ENCODE results near the gene MAMSTR. TPM values are rescaled to one million over a fixed set of nuclear protein-coding genes. Genes with fewer than 3 reads are reported as not detected.
"Not testable (repeated sequence)": the region's sequence is repeated elsewhere in the genome, so short reads cannot be mapped to it uniquely, and the experiment has no call there.

Gene MAMSTR, protein sequence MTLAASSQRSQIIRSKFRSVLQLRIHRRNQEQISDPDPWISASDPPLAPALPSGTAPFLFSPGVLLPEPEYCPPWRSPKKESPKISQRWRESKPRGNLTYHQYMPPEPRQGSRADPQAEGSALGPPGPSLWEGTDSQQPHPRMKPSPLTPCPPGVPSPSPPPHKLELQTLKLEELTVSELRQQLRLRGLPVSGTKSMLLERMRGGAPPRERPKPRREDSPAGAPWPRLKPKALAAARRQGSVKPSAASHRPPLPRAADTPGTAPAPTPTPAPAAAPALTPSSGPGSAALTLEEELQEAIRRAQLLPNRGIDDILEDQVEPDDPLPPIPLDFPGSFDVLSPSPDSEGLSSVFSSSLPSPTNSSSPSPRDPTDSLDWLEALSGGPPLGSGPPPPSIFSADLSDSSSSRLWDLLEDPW
- polyA plus RNA-seq, result 1 to 10 TPM in 2 of 4 donors, under 1 TPM in 1, not detected in 1; 0.89 to 7.7 (median 1.1) TPM
- long read RNA-seq, donor 1, result 0 reads
- long read RNA-seq, donor 2, result 0 reads
- long read RNA-seq, donor 3, result 0 reads
- long read RNA-seq, donor 4, result 0 reads
- long read RNA-seq, donor 5, result 0 reads
- long read RNA-seq, donor 6, result 0 reads
- long read RNA-seq, donor 7, result 0 reads
- long read RNA-seq, donor 8, result 0 reads
- long read RNA-seq, donor 9, result 0 reads
- long read RNA-seq, donor 10, partial matches to known transcripts, result 0 of 1 reads
- long read RNA-seq, donor 10, other reads (novel, unspliced or antisense), result 0 of 1 reads

DNA sequence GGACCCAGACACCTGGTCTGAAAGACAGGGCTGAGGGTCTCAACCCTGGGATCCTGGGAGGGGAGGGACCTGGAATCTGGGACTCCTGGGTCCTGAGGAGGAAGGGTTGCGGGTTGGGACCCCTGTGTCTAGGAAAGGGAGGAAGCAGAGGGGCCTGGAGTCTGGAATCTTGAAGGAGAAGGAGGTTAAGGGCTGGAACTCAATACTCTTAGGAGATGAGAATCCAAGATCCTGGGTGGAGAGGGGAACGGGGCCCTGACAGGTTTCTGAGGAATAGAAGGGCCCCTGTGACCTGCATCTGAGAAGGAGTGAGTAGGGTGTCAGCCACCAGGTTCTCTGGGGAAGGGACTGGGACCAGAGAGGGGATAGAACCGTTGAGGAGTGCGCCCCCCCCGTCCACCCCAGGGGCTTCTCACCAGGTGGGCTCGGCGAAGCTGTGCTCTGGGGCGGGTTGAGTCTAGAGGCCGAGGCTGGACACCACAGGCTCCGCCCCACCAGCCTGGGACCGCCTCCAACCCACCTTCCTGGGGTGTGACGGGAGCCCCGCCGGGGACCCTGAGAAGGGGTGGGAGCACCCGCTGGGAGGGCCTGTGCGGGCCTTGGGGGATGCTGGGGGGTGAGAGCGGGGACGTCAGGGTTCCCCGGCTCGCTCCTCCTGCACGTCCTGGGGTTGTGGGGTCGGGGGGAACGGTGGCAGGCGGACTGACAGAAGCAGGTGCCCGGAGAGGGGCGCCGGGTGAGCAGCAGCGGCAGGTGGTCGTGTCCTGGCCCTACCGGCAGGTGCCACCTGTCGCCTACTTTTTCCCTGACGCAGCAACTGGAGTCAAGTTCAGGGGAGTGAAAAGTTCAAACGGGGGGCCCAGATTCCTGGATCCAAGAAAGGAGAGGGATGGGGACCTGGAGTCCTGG lies at the start of gene MAMSTR:
TSS of gene MAMSTR (minus strand) at position 463 of the 909 bp plus-strand sequence. CDS start 694 bp downstream, outside the sequence.
- FAIRE-seq (no peak), DNase-seq (peak in 1 of 2 donors; percentile 54)
- H3K36me3 ChIP-seq (ENCODE audit: control insufficient read depth in 3 of 3, insufficient read depth in 2 of 3, low read depth in 1 of 3, low read length in 3 of 3), result peaks cover 0 to 12% (median 0%) of the 10 kb centered on the region in 3 donors
- H3K27me3 ChIP-seq (ENCODE audit: control insufficient read depth in 3 of 3, insufficient read depth in 3 of 3, low read length in 3 of 3), result no peaks in the 10 kb centered on the region
- no peaks in the 10 kb centered on the region for H3K9me3 ChIP-seq (ENCODE audit: control insufficient read depth in 2 of 2, insufficient read depth in 1 of 2, low read depth in 1 of 2, low read length in 1 of 2)
- peaks cover 0 to 47% (median 8%) of the 10 kb centered on the region in 3 donors for H3K4me1 ChIP-seq (ENCODE audit: control insufficient read depth in 3 of 3, insufficient read depth in 2 of 3, low read depth in 1 of 3, low read length in 2 of 3)
- peak within 1 kb of the TSS in 1 of 3 donors; percentile 56 for H3K4me3 ChIP-seq (ENCODE audit: low read depth in 1 of 3, low read length in 3 of 3)
- peak within 1 kb of the TSS in 2 of 3 donors; percentile 84 to 86 for H3K27ac ChIP-seq (ENCODE audit: low read depth in 1 of 3, low read length in 2 of 3)
- WGBS, 3 donors, result 60 to 72% (median 66%) methylated on average over 30 to 33 of the region's 33 CpGs

DNA sequence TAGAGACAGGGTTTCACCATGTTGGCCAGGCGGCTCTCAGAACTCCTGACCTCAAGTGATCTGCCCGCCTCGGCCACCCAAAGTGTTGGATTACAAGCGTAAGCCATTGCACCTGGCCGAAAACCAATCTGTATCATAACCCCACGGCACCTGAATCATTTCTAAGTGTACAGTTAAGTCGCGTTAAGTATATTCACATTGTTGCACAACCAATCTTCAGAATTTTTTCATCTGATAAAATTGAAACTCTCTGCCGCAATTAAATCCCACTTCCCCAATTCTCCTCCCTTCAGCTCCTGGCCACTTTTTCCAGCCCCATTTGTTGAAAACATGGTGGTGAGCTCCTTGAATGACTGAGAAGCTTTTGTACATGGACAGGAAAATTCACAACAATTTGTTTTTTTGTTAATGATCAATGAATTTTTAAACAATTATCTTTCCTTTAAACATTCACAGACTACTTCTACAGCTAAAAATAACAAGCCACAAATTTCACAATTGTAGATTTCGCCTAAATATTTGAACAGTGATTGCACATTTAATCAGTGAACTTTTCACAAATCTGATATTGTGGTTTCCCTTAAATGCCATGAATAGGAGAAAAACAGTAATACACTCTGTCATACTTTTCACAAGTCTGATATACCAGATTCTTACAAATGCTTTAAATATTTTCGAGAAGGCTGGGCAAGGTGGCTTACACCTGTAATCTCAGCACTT lies 49.6 kb upstream of the MAMSTR start:
- H3K27ac ChIP-seq (ENCODE audit: low read depth in 1 of 3, low read length in 2 of 3), result no peak overlapping the region
- WGBS, 3 donors, result 80 to 88% (median 87%) methylated on average over 11 of the region's 11 CpGs
- H3K27me3 ChIP-seq (ENCODE audit: control insufficient read depth in 3 of 3, insufficient read depth in 3 of 3, low read length in 3 of 3), result no peaks in the 10 kb centered on the region
- H3K9me3 ChIP-seq (ENCODE audit: control insufficient read depth in 2 of 2, insufficient read depth in 1 of 2, low read depth in 1 of 2, low read length in 1 of 2), result no peaks in the 10 kb centered on the region
- H3K4me1 ChIP-seq (ENCODE audit: control insufficient read depth in 3 of 3, insufficient read depth in 2 of 3, low read depth in 1 of 3, low read length in 2 of 3), result no peaks in the 10 kb centered on the region
- no peak for FAIRE-seq
- DNase-seq, result no peak
- no peak overlapping the region for H3K4me3 ChIP-seq (ENCODE audit: low read depth in 1 of 3, low read length in 3 of 3)
- no peaks in the 10 kb centered on the region for H3K36me3 ChIP-seq (ENCODE audit: control insufficient read depth in 3 of 3, insufficient read depth in 2 of 3, low read depth in 1 of 3, low read length in 3 of 3)

DNA sequence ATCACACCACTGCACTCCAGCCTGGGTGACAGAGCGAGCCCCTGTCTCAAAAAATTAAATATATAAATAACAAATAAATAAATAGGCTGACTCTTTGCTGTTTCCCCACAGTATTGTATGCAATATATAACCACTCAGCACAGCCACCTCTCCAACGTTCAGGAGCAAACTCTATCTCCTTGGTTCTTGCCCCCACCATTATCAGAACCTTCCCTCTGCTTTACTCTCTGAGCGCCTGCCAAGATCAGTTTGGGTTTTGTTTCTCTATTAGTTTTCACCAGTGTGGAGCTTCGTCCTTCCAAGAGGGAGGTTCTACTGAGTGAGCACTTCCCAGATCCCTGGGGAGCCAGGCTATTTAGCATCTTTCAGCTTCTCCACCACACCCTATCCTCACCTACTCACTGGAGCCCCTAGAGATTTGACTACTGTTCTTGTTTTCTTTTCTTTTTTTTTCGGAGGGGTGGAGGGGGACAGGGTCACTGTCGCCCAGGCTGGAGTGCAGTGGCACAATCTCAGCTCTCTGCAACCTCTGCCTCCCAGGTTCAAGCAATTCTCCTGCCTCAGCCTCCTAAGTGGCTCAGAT lies 48.7 kb upstream of the MAMSTR start:
- not testable (repeated sequence) for H3K27me3 ChIP-seq (ENCODE audit: control insufficient read depth in 3 of 3, insufficient read depth in 3 of 3, low read length in 3 of 3); DNase-seq

DNA sequence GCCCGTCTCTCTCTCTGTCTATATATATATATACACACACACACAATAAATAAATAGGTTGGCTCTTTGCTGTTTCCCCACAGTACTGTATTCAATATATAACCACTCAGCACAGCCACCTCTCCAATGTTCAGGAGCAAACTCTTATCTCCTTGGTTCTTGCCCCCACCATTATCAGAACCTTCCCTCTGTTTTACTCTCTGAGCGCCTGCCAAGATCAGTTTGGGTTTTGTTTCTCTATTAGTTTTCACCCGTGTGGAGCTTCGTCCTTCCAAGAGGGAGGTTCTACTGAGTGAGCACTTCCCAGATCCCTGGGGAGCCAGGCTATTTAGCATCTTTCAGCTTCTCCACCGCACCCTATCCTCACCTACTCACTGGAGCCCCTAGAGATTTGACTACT lies 46.3 kb upstream of the MAMSTR start:
- not testable (repeated sequence) for DNase-seq; H3K36me3 ChIP-seq (ENCODE audit: control insufficient read depth in 3 of 3, insufficient read depth in 2 of 3, low read depth in 1 of 3, low read length in 3 of 3); H3K4me3 ChIP-seq (ENCODE audit: low read depth in 1 of 3, low read length in 3 of 3); H3K27me3 ChIP-seq (ENCODE audit: control insufficient read depth in 3 of 3, insufficient read depth in 3 of 3, low read length in 3 of 3); H3K27ac ChIP-seq (ENCODE audit: low read depth in 1 of 3, low read length in 2 of 3); FAIRE-seq; H3K4me1 ChIP-seq (ENCODE audit: control insufficient read depth in 3 of 3, insufficient read depth in 2 of 3, low read depth in 1 of 3, low read length in 2 of 3); H3K9me3 ChIP-seq (ENCODE audit: control insufficient read depth in 2 of 2, insufficient read depth in 1 of 2, low read depth in 1 of 2, low read length in 1 of 2)
- WGBS, 3 donors, result 11 to 32% (median 30%) methylated on average over 4 to 5 of the region's 5 CpGs

More for the DNA sequence above, 48.7 kb upstream of the MAMSTR start:
- not testable (repeated sequence) for H3K27ac ChIP-seq (ENCODE audit: low read depth in 1 of 3, low read length in 2 of 3); H3K36me3 ChIP-seq (ENCODE audit: control insufficient read depth in 3 of 3, insufficient read depth in 2 of 3, low read depth in 1 of 3, low read length in 3 of 3); H3K4me1 ChIP-seq (ENCODE audit: control insufficient read depth in 3 of 3, insufficient read depth in 2 of 3, low read depth in 1 of 3, low read length in 2 of 3); H3K9me3 ChIP-seq (ENCODE audit: control insufficient read depth in 2 of 2, insufficient read depth in 1 of 2, low read depth in 1 of 2, low read length in 1 of 2); H3K4me3 ChIP-seq (ENCODE audit: low read depth in 1 of 3, low read length in 3 of 3); FAIRE-seq
- 43 to 49% (median 44%) methylated on average over 6 of the region's 6 CpGs for WGBS, 3 donors

DNA sequence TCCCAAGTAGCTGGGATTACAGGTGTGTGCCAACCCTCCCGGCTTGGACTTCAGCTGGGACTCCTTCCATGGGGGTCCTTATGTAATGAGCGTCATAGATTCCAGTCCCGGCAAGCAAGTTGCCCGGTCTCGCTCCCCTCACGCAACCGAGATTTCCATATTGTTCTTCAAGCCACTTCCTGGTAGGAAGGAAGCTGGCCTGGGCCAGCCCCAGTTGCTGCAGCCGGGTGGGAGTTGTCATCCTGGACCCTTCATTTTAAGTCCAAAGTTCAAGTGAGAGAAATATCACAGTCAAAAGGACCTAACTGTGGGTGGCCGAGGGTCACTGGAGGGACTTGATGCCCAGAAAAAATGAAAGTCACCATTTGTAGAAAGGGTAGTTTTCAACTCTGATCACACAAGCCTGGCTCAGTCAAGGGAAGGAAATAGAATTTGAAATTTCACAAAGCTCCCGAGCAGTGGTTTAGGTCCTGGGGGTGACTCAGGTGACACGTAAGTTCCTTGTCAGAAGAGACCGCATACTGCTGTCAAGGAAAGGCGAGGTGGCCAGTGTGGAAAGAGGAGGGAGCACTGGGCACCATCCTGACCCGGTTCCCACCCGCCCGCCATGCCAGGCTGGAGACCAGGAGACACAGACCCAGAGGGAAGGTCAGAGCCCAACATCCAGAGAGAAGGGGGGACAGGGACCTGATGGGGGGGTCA lies 41.1 kb upstream of the MAMSTR start:
- no peaks in the 10 kb centered on the region for H3K36me3 ChIP-seq (ENCODE audit: control insufficient read depth in 3 of 3, insufficient read depth in 2 of 3, low read depth in 1 of 3, low read length in 3 of 3)
- no peak for FAIRE-seq
- no peak overlapping the region for H3K4me3 ChIP-seq (ENCODE audit: low read depth in 1 of 3, low read length in 3 of 3)
- H3K4me1 ChIP-seq (ENCODE audit: control insufficient read depth in 3 of 3, insufficient read depth in 2 of 3, low read depth in 1 of 3, low read length in 2 of 3), result peaks cover 0 to 4% (median 0%) of the 10 kb centered on the region in 3 donors
- 61 to 81% (median 67%) methylated on average over 16 of the region's 16 CpGs for WGBS, 3 donors
- no peaks in the 10 kb centered on the region for H3K9me3 ChIP-seq (ENCODE audit: control insufficient read depth in 2 of 2, insufficient read depth in 1 of 2, low read depth in 1 of 2, low read length in 1 of 2)
- peaks cover 0 to 7% (median 0%) of the 10 kb centered on the region in 3 donors for H3K27me3 ChIP-seq (ENCODE audit: control insufficient read depth in 3 of 3, insufficient read depth in 3 of 3, low read length in 3 of 3)
- peak overlapping the region in 2 of 3 donors; percentile 2 to 18 for H3K27ac ChIP-seq (ENCODE audit: low read depth in 1 of 3, low read length in 2 of 3)
- no peak for DNase-seq

DNA sequence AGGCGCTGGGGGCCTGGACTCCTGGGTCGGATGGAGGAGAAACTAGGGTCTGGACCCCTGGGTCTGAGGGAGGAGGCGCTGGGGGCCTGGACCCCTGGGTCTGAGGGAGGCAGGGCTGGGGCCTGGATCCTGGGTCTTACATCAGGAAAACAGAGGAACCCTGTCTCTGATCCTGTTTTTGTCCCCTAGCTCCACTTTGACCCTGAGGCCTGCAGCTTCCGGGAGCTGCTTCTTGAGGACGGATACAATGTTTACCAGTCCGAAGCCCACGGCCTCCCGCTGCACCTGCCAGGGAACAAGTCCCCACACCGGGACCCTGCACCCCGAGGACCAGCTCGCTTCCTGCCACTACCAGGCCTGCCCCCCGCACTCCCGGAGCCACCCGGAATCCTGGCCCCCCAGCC lies 38.2 kb upstream of the MAMSTR start:
- no peaks in the 10 kb centered on the region for H3K9me3 ChIP-seq (ENCODE audit: control insufficient read depth in 2 of 2, insufficient read depth in 1 of 2, low read depth in 1 of 2, low read length in 1 of 2)
- WGBS, 3 donors, result 80 to 87% (median 85%) methylated on average over 12 to 14 of the region's 14 CpGs
- H3K27me3 ChIP-seq (ENCODE audit: control insufficient read depth in 3 of 3, insufficient read depth in 3 of 3, low read length in 3 of 3), result peaks cover 0 to 27% (median 0%) of the 10 kb centered on the region in 3 donors
- H3K4me1 ChIP-seq (ENCODE audit: control insufficient read depth in 3 of 3, insufficient read depth in 2 of 3, low read depth in 1 of 3, low read length in 2 of 3), result peaks cover 0 to 20% (median 2%) of the 10 kb centered on the region in 3 donors
- H3K27ac ChIP-seq (ENCODE audit: low read depth in 1 of 3, low read length in 2 of 3), result no peak overlapping the region
- no peaks in the 10 kb centered on the region for H3K36me3 ChIP-seq (ENCODE audit: control insufficient read depth in 3 of 3, insufficient read depth in 2 of 3, low read depth in 1 of 3, low read length in 3 of 3)
- DNase-seq (no peak), FAIRE-seq (no peak)
- no peak overlapping the region for H3K4me3 ChIP-seq (ENCODE audit: low read depth in 1 of 3, low read length in 3 of 3)

DNA sequence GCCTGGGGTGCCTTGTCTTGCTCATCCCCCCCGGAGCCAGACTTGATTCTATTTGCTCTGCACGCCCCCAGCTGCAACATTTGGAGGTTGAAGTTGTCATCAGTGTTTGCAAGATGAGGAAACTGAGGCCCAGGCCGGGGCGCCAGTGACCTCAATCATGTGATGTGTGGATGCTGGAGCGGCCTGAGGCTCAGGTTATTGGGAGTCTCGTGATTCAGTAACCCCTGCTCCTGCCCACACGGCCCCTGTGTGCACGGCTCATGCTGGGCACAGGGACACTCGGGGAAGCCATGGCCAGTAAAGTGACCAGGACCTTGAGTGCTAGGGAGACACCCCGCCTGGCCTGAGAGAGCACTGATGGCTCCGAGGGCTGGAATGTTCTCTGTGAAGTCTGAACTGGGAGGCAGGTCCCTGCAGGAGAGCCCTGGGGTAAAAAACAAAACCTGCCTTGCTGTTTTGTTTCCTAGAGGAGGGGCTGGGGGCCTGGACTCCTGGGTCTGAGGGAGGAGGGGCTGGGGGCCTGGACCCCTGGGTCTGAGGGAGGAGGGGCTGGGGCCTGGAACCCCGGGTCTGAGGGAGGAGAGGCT lies 37.7 kb upstream of the MAMSTR start:
- no peak for DNase-seq
- Histone ChIP-seq H3K36me3 (ENCODE audit: control insufficient read depth in 3 of 3, insufficient read depth in 2 of 3, low read depth in 1 of 3, low read length in 3 of 3) (no peaks in the 10 kb centered on the region), H3K27ac (ENCODE audit: low read depth in 1 of 3, low read length in 2 of 3) (no peak overlapping the region), H3K9me3 (ENCODE audit: control insufficient read depth in 2 of 2, insufficient read depth in 1 of 2, low read depth in 1 of 2, low read length in 1 of 2) (no peaks in the 10 kb centered on the region), H3K27me3 (ENCODE audit: control insufficient read depth in 3 of 3, insufficient read depth in 3 of 3, low read length in 3 of 3) (peaks cover 0 to 26% (median 0%) of the 10 kb centered on the region in 3 donors), H3K4me3 (ENCODE audit: low read depth in 1 of 3, low read length in 3 of 3) (no peak overlapping the region), H3K4me1 (ENCODE audit: control insufficient read depth in 3 of 3, insufficient read depth in 2 of 3, low read depth in 1 of 3, low read length in 2 of 3) (peaks cover 0 to 24% (median 2%) of the 10 kb centered on the region in 3 donors)
- 86 to 93% (median 89%) methylated on average over 11 to 12 of the region's 12 CpGs for WGBS, 3 donors
- FAIRE-seq, result no peak
